Activated naive CD4-positive, alpha-beta T cell treated with anti-CD3 and anti-CD28 coated beads, Interleukin-2, amount 50 U/mL, for 24 hours (primary cell): ENCODE data around the gene ELL.
"Not testable (repeated sequence)": the region's sequence is repeated elsewhere in the genome, so short reads cannot be mapped to it uniquely, and the experiment has no call there.

Experiments
- H3K27ac Mint-ChIP-seq: one replicate; pipeline ENCODE4 v1.8.0; 2021; ENCODE audit warnings: mild to moderate bottlenecking, mixed read lengths
- H3K27me3 Mint-ChIP-seq: one replicate; pipeline ENCODE4 v1.8.0; 2021; ENCODE audit warnings: mixed read lengths
- H3K36me3 Mint-ChIP-seq: one replicate; pipeline ENCODE4 v1.8.0; 2021; ENCODE audit warnings: mixed read lengths
- H3K4me1 Mint-ChIP-seq: one replicate; pipeline ENCODE4 v1.8.0; 2021; ENCODE audit warnings: mixed read lengths
- H3K4me3 Mint-ChIP-seq: one replicate; pipeline ENCODE4 v1.8.0; 2021; ENCODE audit warnings: mild to moderate bottlenecking, mixed read lengths
- H3K9me3 Mint-ChIP-seq: one replicate; pipeline ENCODE4 v1.8.0; 2021; ENCODE audit warnings: mixed read lengths

The ELL gene

GRCh38 chr19:18521692-18522123 is at the start of gene ELL:
ELL (minus strand) TSS chr19:18522070; CDS start chr19:18522055, 15 bp downstream.
- peaks cover 19% of the 10 kb centered on the region for H3K4me1 Mint-ChIP-seq
- no peaks in the 10 kb centered on the region for H3K36me3 Mint-ChIP-seq
- no peaks in the 10 kb centered on the region for H3K9me3 Mint-ChIP-seq
- H3K27me3 Mint-ChIP-seq, result no peaks in the 10 kb centered on the region
- H3K27ac Mint-ChIP-seq, result peak within 1 kb of the TSS; percentile 98
- H3K4me3 Mint-ChIP-seq, result peak within 1 kb of the TSS; percentile 99

GRCh38 chr19:18568367-18568766 is 46.5 kb upstream of the ELL start:
- Mint-ChIP-seq H3K27me3 (no peaks in the 10 kb centered on the region), H3K4me3 (no peak overlapping the region), H3K36me3 (peaks cover 16% of the 10 kb centered on the region), H3K9me3 (no peaks in the 10 kb centered on the region), H3K4me1 (peaks cover 17% of the 10 kb centered on the region), H3K27ac (no peak overlapping the region)

- no peaks in the 10 kb centered on the region for H3K9me3 Mint-ChIP-seq
- peaks cover 6% of the 10 kb centered on the region for H3K4me1 Mint-ChIP-seq
- H3K36me3 Mint-ChIP-seq, result peaks cover 8% of the 10 kb centered on the region
- no peak overlapping the region for H3K27ac Mint-ChIP-seq
- no peak overlapping the region for H3K4me3 Mint-ChIP-seq
- H3K27me3 Mint-ChIP-seq, result no peaks in the 10 kb centered on the region
Measured at GRCh38 chr19:18566953-18567352, 45.1 kb upstream of the ELL start.

- H3K4me3 Mint-ChIP-seq, result no peak overlapping the region
- no peaks in the 10 kb centered on the region for H3K27me3 Mint-ChIP-seq
- H3K9me3 Mint-ChIP-seq, result no peaks in the 10 kb centered on the region
- H3K36me3 Mint-ChIP-seq, result no peaks in the 10 kb centered on the region
- H3K4me1 Mint-ChIP-seq, result peaks cover 30% of the 10 kb centered on the region
- H3K27ac Mint-ChIP-seq, result no peak overlapping the region
Measured at GRCh38 chr19:18562086-18562485, 40.2 kb upstream of the ELL start.

GRCh38 chr19:18559685-18560084 is 37.8 kb upstream of the ELL start:
- H3K9me3 Mint-ChIP-seq, result no peaks in the 10 kb centered on the region
- peaks cover 30% of the 10 kb centered on the region for H3K4me1 Mint-ChIP-seq
- peak overlapping the region; percentile 96 for H3K4me3 Mint-ChIP-seq
- no peaks in the 10 kb centered on the region for H3K27me3 Mint-ChIP-seq
- H3K36me3 Mint-ChIP-seq, result no peaks in the 10 kb centered on the region
- H3K27ac Mint-ChIP-seq, result peak overlapping the region; percentile 30

GRCh38 chr19:18558604-18559003 is 36.7 kb upstream of the ELL start:
- no peaks in the 10 kb centered on the region for H3K36me3 Mint-ChIP-seq
- no peaks in the 10 kb centered on the region for H3K9me3 Mint-ChIP-seq
- H3K4me3 Mint-ChIP-seq, result peak overlapping the region; percentile 96
- no peaks in the 10 kb centered on the region for H3K27me3 Mint-ChIP-seq
- peaks cover 30% of the 10 kb centered on the region for H3K4me1 Mint-ChIP-seq
- H3K27ac Mint-ChIP-seq, result peak overlapping the region; percentile 97

GRCh38 chr19:18558202-18558555 is 36.3 kb upstream of the ELL start:
- Mint-ChIP-seq H3K4me1 (peaks cover 30% of the 10 kb centered on the region), H3K9me3 (no peaks in the 10 kb centered on the region), H3K4me3 (peak overlapping the region; percentile 96), H3K36me3 (no peaks in the 10 kb centered on the region), H3K27ac (peak overlapping the region; percentile 97), H3K27me3 (no peaks in the 10 kb centered on the region)

GRCh38 chr19:18557411-18558201 is 35.7 kb upstream of the ELL start, which contains the start of gene KXD1:
KXD1 (plus strand) TSS chr19:18557870; CDS start chr19:18562057, 4,187 bp downstream.
- H3K27ac Mint-ChIP-seq, result peak within 1 kb of the TSS; percentile 97
- no peaks in the 10 kb centered on the region for H3K36me3 Mint-ChIP-seq
- no peaks in the 10 kb centered on the region for H3K9me3 Mint-ChIP-seq
- H3K4me1 Mint-ChIP-seq, result peaks cover 30% of the 10 kb centered on the region
- no peaks in the 10 kb centered on the region for H3K27me3 Mint-ChIP-seq
- peak within 1 kb of the TSS; percentile 96 for H3K4me3 Mint-ChIP-seq

GRCh38 chr19:18551631-18552030 is 29.8 kb upstream of the ELL start:
- Mint-ChIP-seq H3K4me1 (no peaks in the 10 kb centered on the region), H3K4me3 (no peak overlapping the region), H3K36me3 (peaks cover 1% of the 10 kb centered on the region), H3K27ac (no peak overlapping the region), H3K9me3 (no peaks in the 10 kb centered on the region), H3K27me3 (no peaks in the 10 kb centered on the region)

- peak overlapping the region; percentile 95 for H3K27ac Mint-ChIP-seq
- no peaks in the 10 kb centered on the region for H3K9me3 Mint-ChIP-seq
- H3K4me1 Mint-ChIP-seq, result peaks cover 25% of the 10 kb centered on the region
- H3K36me3 Mint-ChIP-seq, result peaks cover 1% of the 10 kb centered on the region
- H3K4me3 Mint-ChIP-seq, result peak overlapping the region; percentile 91
- no peaks in the 10 kb centered on the region for H3K27me3 Mint-ChIP-seq
Measured at GRCh38 chr19:18543814-18544475, 22.1 kb upstream of the ELL start.

GRCh38 chr19:18542941-18543813 is 21.3 kb upstream of the ELL start, which contains the start of gene FKBP8:
FKBP8 (minus strand) TSS chr19:18543573; CDS start chr19:18541970, 1,603 bp downstream.
- Mint-ChIP-seq H3K27ac (peak within 1 kb of the TSS; percentile 95), H3K27me3 (no peaks in the 10 kb centered on the region), H3K4me3 (peak within 1 kb of the TSS; percentile 91), H3K4me1 (peaks cover 25% of the 10 kb centered on the region), H3K9me3 (no peaks in the 10 kb centered on the region), H3K36me3 (no peaks in the 10 kb centered on the region)

- Mint-ChIP-seq H3K9me3 (no peaks in the 10 kb centered on the region), H3K4me3 (peak overlapping the region; percentile 81), H3K27me3 (no peaks in the 10 kb centered on the region), H3K27ac (peak overlapping the region; percentile 90), H3K36me3 (peaks cover 2% of the 10 kb centered on the region), H3K4me1 (peaks cover 25% of the 10 kb centered on the region)
Measured at GRCh38 chr19:18541992-18542940, 20.4 kb upstream of the ELL start.

GRCh38 chr19:18541258-18541991 is 19.6 kb upstream of the ELL start:
- Mint-ChIP-seq H3K4me3 (peak overlapping the region; percentile 57), H3K36me3 (peaks cover 5% of the 10 kb centered on the region), H3K27me3 (no peaks in the 10 kb centered on the region), H3K9me3 (no peaks in the 10 kb centered on the region), H3K4me1 (peaks cover 25% of the 10 kb centered on the region), H3K27ac (peak overlapping the region; percentile 51)

GRCh38 chr19:18540200-18540599 is 18.3 kb upstream of the ELL start:
- not testable (repeated sequence) for H3K4me3 Mint-ChIP-seq, H3K27me3 Mint-ChIP-seq, H3K9me3 Mint-ChIP-seq, H3K36me3 Mint-ChIP-seq, H3K27ac Mint-ChIP-seq
- H3K4me1 Mint-ChIP-seq, result peaks cover 25% of the 10 kb centered on the region
